Kidney capillary endothelial cell (primary cell): Measurements from ENCODE around the gene DISC1.
"Not testable (repeated sequence)": the region's sequence is repeated elsewhere in the genome, so short reads cannot be mapped to it uniquely, and the experiment has no call there.

ENCODE experiments used
- DNase-seq: peaks from one replicate; pipeline ENCODE4 v3.0.0-alpha.2; 2018; ENCODE audit warnings: low spot score

The DISC1 gene

DNA sequence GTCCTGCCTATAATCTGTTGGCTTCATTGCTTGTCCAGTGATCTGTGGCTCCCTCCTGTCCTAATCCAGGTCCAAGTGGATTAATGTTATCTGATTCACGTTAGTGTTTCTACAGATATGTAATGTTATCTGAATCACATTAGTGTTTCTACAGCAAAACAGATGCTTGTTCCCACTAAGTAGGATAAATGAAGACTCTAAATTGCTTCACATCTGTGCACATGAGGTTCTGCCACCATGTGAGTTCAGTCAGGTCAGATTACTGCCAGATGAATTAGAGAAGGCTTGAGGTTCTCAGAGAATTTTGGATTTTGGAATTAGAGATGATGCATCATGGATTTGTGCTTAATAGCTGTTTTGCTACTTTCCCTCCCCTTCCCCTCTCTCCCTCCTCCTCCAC is 13.2 kb downstream of the DISC1 start:
- DNase-seq, result no peak

DNA sequence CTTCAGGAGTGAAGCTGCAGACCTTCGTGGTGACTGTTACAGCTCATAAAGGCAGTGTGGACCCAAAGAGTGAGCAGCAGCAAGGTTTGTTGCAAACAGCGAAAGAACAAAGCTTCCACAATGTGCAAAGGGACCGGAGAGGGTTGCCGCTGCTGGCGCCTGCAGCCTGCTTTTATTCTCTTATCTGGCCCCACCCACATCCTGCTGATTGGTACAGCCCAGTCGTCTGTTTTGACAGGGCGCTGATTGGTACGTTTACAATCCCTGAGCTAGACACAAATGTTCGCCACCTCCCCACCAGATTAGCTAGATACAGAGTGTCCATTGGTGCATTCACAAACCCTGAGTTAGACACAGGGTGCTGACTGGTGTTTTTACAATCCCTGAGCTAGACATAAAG is 14.9 kb downstream of the DISC1 start:
- not testable (repeated sequence) for DNase-seq

DNA sequence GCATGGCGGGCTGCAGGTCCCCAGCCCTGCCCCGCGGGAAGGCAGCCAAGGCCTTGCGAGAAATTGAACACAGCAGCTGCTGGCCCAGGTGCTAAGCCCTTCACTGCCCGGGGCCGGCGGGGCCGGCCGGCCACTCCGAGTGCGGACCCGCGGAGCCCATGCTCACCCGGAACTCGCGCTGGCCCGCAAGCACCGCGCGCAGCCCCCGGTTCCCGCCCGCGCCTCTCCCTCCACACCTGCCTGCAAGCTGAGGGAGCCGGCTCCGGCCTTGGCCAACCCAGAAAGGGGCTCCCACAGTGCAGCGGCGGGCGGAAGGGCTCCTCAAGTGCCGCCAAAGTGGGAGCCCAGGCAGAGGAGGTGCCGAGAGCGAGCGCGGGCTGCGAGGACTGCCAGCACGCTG is 15.5 kb downstream of the DISC1 start:
- DNase-seq, result not testable (repeated sequence)

DNA sequence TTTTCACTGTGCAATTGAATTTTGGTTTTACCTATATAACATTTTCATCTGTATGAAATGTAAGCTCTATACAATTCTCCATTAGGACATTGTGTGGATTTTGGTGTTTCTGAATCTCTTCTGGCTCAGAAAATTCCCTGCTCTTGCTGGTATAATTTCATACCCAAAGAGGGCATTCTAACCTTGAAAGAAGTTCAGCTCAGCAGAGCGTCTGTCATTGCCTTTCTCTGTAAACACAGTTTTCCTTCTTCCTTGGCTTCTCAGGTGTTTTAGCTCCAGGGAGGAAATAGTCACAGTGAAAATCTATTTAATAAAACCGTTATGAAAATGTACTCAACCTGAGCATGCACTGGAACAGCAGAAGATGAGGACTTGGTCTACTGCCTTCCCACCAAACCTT is 16.0 kb downstream of the DISC1 start:
- DNase-seq, result no peak

DNA sequence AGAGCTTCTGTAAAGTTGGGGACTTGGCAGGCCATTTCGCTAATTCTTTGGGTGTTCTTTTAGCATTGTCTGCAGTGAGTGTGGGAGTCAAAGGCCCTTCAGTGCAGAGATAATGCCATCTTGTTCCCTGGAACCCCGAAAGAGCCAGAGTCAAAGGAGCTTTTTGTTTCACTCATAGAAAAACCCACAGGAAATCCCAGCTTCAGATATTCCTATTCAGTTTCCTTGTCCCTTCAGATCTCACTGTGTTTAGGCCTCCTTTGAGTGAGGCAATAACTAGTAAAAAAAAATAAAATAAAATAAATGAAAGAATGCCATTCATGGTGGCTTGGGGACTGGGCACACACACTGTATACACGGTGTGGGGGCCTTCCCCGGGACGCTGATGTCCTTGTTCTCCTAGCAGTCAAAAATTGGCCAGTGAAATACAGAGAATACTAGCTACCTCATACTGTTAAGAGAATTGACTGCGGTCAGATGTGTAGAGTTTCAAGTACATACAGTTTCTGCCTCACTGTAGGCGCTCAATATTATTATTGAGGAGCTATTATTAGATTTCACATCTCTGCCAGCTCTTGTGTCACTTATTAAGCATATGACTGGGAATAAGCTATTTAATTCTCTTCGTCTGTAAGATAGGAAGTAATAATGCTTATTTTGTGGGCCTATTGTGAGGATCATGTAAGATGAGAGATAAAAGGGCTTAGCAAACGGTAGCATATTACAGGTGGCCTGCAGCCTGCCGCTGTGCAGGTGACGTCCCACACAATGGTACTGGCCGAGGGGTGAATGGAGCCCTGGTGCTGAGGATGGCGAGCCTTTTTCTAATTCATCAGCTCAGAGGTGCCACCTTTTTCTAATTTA is 16.7 kb downstream of the DISC1 start:
- no peak for DNase-seq

DNA sequence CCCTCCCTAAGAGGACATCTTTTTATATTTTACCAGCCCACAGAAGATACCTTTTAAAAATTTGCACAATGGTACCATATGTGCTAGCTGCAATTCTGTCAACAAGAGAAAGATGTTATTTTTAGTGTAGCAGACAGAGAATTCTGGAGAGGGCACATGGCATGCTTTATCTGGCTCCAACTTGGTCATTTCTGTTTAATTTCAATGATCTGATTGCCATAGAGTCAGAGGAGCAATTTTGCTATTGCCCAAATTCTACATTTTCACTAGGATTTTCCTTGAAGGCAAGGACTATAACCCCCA is 17.3 kb downstream of the DISC1 start:
- DNase-seq, result no peak

DNA sequence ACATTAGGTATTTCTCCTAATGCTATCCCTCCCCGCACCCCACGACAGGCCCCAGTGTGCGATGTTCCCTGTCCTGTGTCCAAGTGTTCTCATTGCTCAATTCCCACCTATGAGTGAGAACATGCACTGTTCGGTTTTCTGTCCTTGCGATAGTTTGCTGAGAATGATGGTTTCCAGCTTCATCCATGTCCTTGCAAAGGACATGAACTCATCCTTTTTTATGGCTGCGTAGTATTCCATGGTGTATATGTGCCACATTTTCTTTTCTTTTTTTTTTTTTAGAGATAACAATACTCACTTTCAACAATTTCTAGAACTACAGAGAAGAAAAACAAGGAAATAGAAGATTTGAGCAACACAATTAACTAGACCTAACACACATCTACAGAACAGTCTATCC is 19.0 kb downstream of the DISC1 start:
- not testable (repeated sequence) for DNase-seq

DNA sequence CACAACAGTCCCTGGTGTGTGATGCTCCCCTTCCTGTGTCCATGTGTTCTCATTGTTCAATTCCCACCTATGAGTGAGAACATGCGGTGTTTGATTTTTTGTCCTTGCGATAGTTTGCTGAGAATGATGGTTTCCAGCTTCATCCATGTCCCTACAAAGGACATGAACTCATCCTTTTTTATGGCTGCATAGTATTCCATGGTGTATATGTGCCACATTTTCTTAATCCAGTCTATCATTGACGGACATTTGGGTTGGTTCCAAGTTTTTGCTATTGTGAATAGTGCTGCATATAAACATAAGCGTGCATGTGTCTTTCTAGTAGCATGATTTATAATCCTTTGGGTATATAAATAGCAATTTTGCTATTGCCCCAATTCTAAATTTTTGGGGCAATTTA is 19.6 kb downstream of the DISC1 start:
- DNase-seq, result not testable (repeated sequence)

DNA sequence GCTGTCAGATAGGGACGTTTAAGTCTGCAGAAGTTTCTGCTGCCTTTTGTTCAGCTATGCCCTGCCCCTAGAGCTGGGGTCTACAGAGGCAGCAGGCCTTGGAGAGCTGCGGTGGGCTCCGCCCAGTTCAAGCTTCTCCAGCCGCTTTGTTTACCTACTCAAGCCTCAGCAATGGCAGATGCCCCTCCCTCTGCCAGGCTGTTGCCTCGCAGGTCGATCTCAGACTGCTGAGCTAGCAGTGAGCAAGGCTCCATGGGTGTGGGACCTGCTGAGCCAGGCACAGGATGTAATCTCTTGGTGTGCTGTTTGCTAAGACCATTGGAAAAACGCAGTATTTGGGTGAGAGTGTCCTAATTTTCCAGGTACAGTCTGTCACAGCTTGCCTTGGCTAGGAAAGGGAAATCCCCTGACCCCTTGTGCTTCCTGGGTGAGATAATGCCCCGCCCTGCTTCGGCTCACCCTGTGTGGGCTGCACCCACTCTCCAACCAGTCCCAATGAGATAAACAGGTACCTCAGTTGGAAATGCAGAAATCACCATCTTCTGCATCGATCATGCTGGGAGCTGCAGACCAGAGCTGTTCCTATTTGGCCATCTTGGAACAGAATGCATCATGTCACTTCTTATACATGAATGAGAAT is 25.2 kb downstream of the DISC1 start:
- not testable (repeated sequence) for DNase-seq

DNA sequence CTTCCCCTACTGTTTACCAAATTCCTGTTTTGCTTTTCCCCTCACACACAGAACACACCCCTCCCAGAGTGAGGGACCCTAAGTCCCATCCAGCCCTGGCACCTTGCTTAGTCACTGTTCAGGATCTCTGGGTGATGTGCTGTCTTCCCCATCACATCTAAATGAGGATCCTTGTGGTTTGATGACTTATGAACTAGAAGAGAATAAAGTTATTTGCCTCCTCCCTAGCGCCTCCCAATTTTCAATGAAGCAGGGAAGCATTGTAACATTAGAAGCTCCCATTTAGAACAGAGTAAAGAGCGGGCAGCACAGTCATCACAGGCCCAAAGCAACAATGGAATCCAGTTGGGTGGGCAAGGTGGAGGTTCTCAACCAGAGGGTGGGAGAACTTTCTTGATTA is 27.0 kb downstream of the DISC1 start:
- DNase-seq, result no peak

DNA sequence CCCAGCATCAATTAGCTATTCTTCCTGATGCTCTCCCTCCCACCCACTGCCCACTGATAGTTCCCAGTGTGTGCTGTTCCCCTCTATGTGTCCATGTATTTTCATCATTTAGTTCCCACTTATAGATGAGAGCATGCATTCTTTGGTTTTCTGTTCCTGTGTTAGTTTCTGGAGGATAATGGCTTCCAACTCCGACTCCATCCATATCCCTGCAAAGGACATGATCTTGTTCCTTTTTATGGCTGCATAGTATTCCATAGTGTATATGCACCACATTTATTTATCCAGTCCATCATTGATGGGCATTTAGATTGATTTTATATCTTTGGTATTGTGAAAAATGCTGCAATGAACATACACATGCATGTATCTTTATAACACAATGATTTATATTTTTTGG is 30.2 kb downstream of the DISC1 start:
- DNase-seq, result no peak

DNA sequence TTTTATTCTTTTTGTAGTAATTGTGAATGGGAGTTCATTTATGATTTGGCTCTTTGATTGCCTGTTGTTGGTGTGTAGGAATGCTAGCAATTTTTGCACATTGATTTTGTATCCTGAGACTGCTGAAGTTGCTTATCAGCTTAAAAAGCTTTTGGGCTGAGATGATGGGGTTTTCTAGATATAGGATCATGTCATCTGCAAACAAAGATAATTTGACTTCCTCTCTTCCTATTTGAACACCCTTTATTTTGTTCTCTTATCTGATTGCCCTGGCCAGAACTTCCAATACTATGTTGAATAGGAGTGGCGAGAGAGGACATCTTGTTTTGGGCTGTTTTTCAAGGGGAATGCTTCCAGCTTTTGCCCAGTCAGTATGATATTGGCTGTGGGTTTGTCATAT is 31.6 kb downstream of the DISC1 start:
- not testable (repeated sequence) for DNase-seq

DNA sequence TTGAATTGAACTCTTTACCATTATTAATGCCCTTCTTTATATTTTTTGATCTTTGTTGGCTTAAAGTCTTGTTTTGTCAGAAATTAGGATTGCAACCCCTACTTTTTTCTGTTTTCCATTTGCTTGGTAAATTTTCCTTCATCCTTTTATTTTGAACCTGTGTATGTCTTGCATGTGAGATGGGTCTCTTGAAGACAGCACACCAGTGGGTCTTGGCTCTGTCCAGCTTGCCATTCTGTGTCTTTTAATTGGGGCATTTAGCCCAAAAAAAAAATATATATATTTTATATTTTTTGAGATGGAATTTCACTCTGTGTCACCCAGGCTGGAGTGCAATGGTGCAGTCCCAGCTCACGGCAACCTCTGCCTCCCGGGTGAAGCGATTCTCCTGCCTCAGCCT is 33.6 kb downstream of the DISC1 start:
- DNase-seq, result no peak

DNA sequence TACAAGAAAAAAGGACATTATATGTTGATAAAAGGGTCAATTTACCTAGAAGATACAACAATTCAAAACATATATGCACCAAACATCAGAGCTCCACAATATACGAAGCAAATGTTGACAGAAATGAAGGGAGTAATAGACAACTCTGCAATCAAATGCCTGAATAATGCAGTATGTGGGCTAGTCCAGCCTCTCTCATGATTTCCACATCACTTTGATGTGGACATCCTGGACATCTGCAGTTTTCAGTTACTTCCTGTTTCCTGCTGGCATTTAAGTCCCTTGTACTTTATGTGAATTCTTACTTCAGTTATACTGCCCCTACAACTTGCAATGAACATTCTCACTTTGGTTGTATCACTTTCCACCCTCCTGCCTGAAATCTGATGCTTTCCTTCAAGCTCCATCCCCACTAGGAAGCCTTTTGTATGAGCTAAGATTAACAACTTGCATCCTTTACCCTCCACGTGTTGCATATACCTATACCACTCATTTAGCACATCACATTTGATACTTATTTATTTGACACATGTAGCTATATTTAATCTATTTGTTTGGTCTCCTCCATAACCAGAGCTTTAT is 36.7 kb downstream of the DISC1 start:
- DNase-seq, result peak; percentile 12

DNA sequence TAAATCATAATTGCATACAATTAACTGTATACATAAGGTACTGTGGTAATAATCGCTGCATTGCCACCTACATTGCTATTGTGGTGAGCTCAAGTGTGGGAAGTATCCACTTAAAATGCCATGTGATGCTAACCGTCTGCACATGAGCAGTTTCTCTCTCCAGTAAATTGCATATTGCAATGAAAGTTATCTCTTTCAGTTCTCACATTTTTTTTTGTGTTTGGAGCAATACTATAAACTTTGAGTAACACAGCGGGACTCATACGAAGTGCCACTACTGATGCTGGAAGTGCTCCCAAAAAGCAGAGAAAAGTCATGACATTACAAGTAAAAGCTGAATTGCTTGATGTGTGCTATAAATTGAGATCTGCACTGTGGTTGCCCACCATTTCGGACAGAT is 38.5 kb downstream of the DISC1 start:
- DNase-seq, result no peak

DNA sequence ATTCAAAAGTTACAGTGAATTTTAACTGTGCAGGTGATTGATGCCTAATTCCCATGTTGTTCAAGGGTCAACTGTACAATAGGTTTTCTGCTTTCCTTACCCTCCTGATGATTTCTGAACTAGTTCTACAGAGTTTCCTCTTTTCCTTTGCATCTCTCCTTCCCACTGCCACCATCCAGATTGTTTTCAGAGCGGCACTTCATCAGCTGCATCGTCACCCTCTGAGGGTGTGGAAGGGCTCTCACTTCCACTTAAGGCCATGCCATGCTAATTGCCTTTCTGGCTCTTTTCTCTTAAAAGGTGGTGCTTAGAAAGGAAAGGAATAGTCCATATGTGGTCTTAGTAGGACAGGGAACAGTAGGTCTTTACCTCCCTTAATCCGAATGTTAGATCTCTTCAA is 39.1 kb downstream of the DISC1 start:
- no peak for DNase-seq

DNA sequence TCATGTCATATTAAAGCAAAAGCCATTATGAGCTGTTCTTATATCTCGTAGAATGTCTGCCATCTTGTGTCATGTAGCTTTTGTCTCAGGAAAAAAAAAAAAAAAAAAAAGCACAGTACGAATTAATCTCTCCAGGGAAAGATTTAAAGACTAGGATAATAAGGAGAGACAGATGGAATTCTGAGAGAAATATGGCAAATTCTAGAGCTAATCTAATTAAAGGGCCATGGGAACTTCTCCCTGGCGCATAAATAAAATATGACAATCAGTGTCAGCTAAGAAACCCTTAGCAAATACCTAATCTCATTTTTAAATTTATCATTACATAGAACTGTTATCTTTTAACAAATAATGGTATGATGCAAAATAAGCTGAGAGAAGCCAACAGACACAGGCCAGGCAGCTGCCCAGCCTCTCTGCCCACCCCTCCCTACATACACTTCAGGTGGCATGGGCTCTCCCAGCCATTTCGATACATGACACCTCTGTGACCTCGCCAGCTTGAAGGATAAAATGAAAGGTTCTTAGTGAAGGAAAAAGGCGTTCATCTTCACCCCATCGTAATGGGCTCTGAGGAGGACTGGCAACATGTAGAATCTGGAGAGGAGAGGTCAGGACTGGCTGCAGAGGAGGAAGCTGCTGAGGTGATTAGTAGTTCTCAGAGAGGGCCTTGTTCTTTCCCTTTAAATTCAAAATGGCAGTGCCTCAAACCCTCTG is 39.8 kb downstream of the DISC1 start:
- DNase-seq, result no peak

DNA sequence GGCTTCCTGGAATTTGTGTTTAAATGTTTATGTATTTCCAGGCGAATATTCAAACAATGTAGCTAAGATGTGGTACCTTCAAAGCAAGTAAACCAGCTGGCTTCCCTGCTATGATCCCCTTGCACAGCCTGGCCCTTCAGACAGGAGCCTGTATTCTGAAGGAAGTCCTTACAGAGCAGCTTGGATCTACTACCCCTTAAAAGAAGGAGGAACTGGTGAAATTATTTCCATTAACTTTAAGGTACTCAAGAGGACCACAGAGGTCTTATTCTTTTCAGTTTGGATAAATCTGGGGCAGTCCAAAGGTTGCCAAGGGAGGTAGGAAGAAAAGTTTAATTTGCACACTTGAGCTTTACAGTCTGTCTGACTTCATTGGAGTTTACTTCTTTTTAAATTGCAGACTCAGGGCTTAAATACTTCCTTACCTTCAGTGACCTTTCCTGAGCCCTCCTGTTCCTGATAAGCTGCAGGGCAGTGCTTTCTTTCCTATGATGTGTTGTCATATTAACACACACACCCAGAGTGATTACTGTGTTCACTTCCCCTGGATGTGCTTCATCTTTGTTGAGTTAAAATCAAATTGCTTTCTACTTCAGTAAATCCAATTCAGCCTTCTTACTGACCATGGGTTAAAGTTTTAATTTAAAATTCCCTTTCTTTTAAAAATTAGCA is 40.5 kb downstream of the DISC1 start:
- DNase-seq, result no peak

DNA sequence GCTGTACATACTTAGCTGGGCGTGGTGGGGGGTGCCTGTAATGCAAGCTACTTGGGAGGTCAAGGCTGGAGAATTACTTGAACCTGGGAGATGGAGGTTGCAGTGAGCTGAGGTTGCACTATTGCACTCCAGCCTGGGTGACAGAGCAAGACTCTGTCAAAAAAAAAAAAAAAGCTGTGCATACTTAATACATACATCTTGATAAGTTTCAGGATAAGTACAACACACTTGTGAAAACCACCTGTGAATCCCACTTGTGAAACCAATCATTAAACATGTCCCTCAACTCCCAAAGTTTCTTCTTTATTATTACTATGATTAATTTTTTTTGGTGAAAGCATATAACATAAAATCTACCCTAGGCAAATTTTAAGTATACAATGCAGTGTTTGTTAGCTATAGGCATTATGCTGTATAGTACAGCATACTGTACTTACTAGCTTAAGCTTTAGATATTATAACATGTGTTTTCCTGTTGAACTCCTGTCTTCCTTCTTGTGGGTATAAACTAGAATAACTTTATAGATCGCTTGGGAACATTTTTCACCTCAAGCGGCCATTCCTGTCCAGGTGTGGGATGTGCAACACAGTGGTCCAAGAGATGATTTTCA is 41.4 kb downstream of the DISC1 start:
- DNase-seq, result no peak

DNA sequence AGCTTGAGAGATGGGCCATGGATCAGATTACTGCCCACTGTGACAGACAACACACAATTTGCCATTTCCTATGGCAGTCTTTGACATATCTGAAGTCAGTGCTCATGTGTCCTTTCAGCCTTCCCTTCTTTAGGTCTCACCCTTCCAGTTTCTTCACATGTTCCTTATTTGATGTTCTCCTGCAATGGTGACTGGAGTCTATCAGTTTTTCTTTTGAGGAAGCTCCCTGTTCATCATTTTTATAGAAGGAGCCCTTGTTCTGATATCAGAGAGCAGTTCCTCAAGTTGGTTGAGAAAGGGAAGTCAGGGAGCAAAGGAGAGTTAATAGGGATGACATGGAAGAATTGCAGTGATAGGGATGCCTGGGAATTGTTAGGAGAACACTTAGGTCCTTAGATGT is 42.2 kb downstream of the DISC1 start:
- DNase-seq, result no peak

DNA sequence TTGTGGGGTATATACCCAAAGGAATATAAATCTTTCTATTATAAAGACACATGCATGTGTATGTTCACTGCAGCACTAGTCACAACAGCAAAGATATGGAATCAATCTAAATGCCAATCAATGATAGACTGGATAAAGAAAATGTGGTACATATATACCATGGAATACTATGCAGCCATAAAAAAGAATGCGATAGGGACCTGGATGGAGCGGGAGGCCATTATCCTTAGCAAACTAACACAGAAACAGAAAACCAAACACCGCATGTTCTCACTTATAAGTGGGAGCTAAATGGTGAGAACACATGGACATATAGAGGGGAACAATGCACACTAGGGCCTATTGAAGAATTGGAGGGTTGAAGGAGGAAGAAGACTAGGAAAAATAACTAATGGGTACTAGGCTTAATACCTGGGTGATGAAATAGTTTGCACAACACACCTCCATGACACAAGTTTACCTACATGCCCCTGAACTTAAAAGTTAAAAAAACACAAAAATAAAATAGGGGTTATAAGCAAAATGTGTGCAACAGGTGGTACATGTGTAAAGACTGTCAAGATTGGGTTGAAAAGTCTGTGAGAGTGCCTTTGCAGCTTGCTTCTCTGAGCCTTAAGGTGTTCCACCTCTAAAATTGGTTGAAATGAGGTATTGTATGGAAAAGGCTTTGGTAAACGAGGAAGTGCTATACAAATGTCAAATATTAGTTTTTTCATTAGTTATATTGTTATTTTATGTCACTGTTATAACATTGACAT is 43.5 kb downstream of the DISC1 start:
- DNase-seq, result not testable (repeated sequence)
